GM18502 (cell line): Measurements from ENCODE around the gene SMPD3.

Experiments
- ATAC-seq: cut with Tn5 transposase; IDR thresholded peaks from one replicate; pipeline ENCODE4 v1.9.1; 2021; ENCODE audit warnings: mild to moderate bottlenecking; ENCODE audit not compliant: unreplicated experiment, poor library complexity

Gene SMPD3

GRCh38 chr16:68473358-68474070, 25.2 kb upstream of the SMPD3 start:
- ATAC-seq = no peak

- no peak for ATAC-seq
These were observed 24.3 kb upstream of the SMPD3 start for GRCh38 chr16:68472581-68472980.

- peak; percentile 94 for ATAC-seq
These were observed 22.3 kb upstream of the SMPD3 start for GRCh38 chr16:68470461-68471150.

DNA sequence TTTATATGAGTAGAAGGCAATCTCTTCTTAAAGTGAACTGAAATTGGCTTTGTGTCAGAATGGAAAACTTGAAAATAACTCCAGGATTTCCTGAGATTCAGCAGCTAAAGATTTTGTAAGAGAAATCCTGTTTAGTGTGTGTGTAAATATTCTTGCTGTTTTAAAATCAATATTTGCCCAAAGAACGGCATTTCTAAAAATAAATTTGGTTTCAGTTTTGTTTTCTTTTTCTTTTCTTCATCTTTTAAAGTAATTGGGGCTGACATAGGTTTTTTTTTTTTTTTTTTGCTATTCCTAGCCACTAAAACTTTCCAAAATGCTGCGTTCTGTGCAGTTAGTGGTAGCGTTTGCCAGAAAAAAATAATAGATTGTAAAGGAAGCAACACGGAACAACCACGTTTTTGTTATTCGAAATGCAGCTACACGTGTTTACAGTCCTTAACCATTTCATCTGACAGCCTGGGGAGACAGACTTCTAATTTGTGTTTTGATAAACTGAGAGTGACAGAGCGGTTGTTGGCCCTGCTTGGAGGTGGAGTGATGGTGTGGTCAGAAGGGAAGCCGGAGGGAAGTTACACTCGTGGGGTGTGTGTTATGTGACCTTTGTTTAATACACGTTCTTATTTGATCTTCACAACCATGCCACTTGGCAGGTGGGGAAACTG, 21.6 kb upstream of the SMPD3 start:
- ATAC-seq = peak; percentile 23

DNA sequence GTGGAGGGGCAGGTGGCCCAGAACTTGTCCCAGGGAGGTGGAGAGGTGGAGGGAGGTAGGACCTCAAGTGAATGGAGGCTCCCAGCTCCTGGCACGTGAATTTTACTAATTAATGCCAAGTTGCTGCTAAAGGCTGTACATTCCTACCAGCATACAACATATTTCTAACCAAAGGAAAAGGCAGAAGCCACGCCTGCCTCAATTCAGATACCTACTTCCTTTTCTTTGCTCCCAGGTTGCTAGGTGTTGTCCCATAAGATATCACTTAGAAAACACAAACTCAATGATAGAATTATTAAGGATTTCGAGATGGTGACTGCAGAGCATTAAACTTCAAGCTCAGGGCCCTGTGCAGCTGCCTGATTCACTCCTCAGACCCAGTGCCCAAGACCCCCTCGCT, 20.5 kb upstream of the SMPD3 start:
- no peak for ATAC-seq

- no peak for ATAC-seq
These were observed 17.9 kb upstream of the SMPD3 start for GRCh38 chr16:68466174-68466573.

- ATAC-seq = no peak
These were observed 15.6 kb upstream of the SMPD3 start for GRCh38 chr16:68463904-68464303.

DNA sequence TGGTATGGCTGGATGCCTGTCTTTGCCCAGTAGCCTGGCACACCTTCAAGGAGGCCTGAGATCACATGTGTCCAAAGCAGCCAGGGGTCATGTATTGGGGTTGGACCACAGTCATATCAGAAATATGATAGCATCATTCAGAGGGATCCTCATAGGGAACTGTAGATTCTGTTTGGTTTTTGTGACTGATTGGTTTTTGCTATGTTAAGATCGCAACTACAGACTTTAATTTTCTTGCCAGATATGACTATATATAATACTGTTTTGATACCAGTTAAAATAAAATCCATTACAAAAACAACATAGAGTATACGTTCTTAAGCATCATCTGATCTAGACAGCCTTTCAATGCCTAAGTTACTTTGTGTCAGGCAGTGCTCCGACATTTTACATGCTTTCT, 11.8 kb upstream of the SMPD3 start:
- no peak for ATAC-seq

DNA sequence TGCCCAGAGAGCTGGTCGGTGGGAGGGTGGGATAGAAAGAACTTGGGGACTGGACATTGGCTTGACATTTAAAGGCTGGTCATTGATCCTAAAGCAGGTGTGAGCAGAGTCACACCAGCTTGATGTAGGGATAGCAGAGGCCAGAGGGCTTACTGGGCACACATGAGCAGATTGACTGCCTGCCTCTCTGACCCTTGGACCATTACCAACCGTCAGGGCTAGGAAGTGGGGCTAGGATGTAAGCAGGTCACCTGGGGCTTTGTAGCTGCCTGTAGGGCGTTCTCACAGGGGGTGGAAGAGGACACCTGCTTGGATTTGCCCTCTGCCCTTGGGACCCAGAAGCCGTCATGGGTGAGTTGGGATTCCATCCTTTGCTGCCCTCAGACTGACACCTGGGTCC, 11.1 kb upstream of the SMPD3 start:
- no peak for ATAC-seq

DNA sequence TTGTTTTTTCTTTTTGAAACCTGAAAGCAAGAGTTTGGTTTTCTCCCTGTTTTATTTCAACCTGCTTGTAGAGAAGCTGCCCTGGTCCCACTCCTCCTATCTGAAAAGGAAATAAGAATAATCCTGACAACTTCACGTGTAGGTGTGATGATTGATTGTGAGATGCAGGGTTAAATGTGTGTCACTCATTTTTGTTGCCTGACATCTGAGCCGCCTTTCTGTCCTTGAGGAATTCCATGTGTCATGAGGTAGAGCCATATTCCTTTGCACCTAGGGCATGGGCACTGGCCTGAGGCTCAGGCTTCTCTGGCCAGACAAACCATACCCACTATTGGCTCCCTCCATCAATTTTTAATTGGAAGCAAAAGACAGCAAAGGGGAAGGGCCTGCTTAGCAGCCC, 10.2 kb upstream of the SMPD3 start:
- no peak for ATAC-seq

- ATAC-seq = no peak
These were observed 9.8 kb upstream of the SMPD3 start for GRCh38 chr16:68458101-68458500.

GRCh38 chr16:68455631-68456030, 7.3 kb upstream of the SMPD3 start:
- ATAC-seq = no peak

DNA sequence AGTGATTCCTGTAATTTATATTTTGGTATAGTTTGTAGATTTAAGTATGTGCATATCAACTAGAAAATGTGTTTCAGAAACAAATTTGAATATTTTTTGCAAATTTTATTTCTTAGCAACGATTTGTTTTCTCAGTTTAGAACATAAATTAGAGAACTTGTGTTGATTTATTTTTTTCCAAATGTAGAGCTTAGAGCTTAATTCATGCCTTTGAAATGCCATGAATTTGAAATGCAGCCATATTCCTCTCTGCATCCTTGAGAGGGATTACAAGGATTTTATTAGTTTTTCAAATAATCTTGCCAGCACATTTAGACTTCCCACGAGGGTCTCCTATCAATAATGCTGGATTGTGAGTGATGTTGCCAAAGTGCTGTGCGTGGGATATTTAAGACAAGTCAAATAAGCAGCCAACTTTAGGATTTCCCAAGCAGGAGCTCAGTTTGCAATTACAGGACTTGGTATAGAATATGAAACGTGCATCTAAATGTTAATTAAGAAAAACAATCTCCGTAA, 6.7 kb upstream of the SMPD3 start:
- ATAC-seq = no peak

DNA sequence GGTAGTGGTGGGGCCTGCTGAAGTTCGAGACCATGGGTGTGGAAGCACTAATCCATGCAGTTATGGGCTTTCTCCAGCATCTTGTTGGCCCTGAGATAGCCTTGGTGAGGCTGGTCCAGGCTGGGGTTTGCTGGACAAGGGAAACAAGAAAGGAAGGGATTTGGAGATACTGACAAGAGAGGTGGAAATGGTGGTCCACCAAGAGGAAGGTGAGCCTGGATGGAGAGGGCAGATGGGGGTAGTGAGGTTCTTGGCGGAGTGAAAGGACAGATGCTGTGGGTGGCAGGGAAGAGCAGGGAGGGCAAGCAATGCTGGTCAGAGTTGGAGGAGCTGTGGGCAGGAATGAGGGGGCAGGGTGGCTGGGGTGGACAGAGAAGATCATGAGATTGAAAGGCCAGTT, 5.5 kb upstream of the SMPD3 start:
- no peak for ATAC-seq

- no peak for ATAC-seq
These were observed 3.9 kb upstream of the SMPD3 start for GRCh38 chr16:68452176-68452575.

GRCh38 chr16:68451676-68452075, 3.4 kb upstream of the SMPD3 start:
- ATAC-seq = no peak

DNA sequence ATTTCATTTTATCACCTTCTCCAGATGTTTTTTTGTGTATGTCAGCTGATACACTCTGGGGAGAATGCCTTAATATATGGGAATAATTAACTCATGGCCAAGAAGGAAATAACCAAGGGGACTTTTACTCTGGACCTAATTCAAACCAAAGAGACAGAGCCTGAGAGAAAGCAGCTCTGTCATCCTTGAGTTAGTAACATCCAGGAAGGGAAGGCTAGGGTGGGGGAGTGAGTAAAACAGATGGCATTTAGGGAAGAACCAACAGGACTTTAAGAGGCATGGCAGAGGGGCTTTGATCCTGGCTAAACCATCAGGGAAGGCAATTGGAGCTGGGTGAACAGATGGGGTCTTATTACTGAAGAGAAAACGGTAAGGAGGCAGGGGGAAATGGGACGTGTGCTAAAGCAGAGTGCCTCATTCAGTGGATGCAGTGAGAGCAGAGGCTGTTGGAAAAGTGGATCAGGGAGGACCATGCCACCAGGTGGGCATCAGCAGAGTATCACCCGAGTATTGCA, 2.5 kb upstream of the SMPD3 start:
- no peak for ATAC-seq

- peak; percentile 21 for ATAC-seq
These were observed 502 bp downstream of the SMPD3 start for GRCh38 chr16:68447653-68448359.

DNA sequence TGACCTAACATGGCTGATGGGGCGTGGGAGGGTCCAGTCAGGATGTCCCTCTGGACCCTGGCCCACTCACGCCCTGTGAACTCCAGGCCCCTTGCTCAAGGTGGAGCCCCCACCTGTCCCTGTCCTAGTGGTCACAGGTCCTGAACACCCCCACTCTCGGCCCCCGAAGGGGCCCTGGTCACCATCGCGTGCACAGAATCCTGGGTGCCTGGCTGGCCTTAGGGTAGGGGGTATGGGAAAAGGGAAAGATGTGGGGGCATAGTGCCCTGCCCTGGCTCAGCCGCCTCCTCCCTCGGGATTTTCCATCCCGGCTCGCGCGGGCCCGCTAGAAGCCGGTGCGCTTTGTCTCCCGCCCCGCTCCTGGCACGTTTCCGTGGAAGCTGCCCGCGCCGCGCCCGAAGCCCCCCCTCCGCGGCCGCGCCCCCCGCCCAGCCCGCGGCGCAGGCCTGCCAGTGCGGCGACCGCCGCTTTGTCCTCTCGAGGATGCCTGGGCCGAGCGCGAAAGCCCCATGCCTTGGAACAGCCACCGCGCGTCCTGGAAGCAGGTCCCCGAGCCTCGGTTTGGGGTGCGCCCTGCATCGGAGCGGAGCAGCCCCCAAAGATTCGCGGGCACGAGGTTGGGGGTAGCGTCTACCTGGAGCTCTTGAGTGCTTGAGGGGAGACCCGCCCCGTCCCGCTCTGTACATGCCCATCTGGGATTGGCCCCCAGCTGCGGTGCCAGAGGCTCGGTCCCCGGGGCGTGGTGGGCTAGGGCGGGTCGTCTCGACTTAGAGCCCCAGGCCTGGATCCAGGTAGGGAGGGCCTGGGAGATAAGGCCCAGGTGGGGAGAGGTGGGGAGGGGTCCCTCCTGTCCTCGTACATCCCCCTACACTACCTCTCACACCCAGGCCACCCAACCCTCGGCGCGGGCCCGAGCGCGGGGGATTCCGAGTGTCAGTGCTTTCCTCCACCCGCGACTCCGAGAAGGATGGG, 1.3 kb downstream of the SMPD3 start:
- no peak for ATAC-seq
